ENCODE results near the gene DCAF6. TPM values are rescaled to one million over a fixed set of nuclear protein-coding genes. Genes with fewer than 3 reads are reported as not detected.

DCAF6 gene
- total RNA-seq, 4 donors from 2014 or later: 31.9 to 57.7 (median 50.4) TPM

GRCh38 chr1:167993720-167994119 is 57.2 kb downstream of the DCAF6 start:
- TF ChIP-seq POLR2A (IDR thresholded peaks at IDR 0.05): no peak
- TF ChIP-seq, protein P1, sequence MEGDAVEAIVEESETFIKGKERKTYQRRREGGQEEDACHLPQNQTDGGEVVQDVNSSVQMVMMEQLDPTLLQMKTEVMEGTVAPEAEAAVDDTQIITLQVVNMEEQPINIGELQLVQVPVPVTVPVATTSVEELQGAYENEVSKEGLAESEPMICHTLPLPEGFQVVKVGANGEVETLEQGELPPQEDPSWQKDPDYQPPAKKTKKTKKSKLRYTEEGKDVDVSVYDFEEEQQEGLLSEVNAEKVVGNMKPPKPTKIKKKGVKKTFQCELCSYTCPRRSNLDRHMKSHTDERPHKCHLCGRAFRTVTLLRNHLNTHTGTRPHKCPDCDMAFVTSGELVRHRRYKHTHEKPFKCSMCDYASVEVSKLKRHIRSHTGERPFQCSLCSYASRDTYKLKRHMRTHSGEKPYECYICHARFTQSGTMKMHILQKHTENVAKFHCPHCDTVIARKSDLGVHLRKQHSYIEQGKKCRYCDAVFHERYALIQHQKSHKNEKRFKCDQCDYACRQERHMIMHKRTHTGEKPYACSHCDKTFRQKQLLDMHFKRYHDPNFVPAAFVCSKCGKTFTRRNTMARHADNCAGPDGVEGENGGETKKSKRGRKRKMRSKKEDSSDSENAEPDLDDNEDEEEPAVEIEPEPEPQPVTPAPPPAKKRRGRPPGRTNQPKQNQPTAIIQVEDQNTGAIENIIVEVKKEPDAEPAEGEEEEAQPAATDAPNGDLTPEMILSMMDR (IDR thresholded peaks at IDR 0.05): no peak
- DNase-seq (ENCODE audit: low spot score in 2 of 2): no peak
- WGBS, 2 donors: 70 to 100% methylated on average over 2 of the region's 2 CpGs
- no peak overlapping the region for H3K4me3 ChIP-seq (ENCODE audit: low read depth, poor library complexity, severe bottlenecking)
- intact Hi-C loops (cut with DNase I; ENCODE audit: low total_unique reads): no loop called here

DNA sequence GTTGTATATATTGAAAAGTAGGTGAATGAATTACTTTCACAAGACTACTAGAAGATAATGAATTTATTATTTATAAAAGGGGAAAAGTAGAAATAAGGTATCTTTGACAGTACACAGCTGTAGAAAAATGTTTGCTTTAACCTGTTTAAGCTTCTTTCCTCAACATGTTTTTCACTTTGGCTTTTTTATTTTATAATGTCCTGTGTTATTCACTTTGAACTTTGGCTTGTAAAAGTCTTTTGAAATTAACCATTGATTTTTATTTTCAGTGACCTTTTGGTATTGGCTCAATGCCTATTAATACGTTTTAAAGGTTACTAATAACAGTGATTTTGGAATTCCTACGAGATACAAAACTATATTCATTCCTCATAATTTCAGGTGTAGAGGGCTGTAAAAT is 58.1 kb downstream of the DCAF6 start:
- H3K4me3 ChIP-seq (ENCODE audit: low read depth, poor library complexity, severe bottlenecking): no peak overlapping the region
- intact Hi-C loops (cut with DNase I; ENCODE audit: low total_unique reads): no loop called here
- TF ChIP-seq, protein P1 (IDR thresholded peaks at IDR 0.05): no peak
- TF ChIP-seq POLR2A (IDR thresholded peaks at IDR 0.05): no peak
- no peak for DNase-seq (ENCODE audit: low spot score in 2 of 2)
- WGBS, 2 donors: 69 to 73% methylated on average over 2 of the region's 2 CpGs

DNA sequence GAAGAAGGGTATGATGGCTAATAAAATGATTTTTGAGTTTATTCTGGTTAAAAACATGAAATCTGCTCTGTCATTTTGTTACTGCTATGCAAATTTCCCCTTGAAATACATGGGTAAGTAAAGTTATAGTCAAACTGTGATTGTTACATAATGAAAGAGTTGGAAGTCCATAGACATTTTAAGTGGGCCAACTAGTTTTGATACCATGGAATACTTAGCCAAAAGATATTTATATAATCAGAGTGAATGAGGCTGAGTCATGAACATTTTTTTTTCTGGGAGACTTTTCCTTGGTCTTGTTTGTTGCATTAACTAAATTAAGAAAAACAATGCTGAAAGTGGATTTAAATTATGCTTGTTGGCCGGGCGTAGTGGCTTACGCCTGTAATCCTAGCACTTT is 58.6 kb downstream of the DCAF6 start:
- no peak for DNase-seq (ENCODE audit: low spot score in 2 of 2)
- no peak for TF ChIP-seq POLR2A (IDR thresholded peaks at IDR 0.05)
- WGBS, 2 donors: 66 to 70% methylated on average over 3 of the region's 3 CpGs
- intact Hi-C loops (cut with DNase I; ENCODE audit: low total_unique reads): no loop called here
- H3K4me3 ChIP-seq (ENCODE audit: low read depth, poor library complexity, severe bottlenecking): no peak overlapping the region

GRCh38 chr1:167996266-167996665 is 59.8 kb downstream of the DCAF6 start:
- WGBS, 2 donors: 93 to 95% methylated on average over 3 of the region's 3 CpGs
- intact Hi-C loops (cut with DNase I; ENCODE audit: low total_unique reads): no loop called here

DNA sequence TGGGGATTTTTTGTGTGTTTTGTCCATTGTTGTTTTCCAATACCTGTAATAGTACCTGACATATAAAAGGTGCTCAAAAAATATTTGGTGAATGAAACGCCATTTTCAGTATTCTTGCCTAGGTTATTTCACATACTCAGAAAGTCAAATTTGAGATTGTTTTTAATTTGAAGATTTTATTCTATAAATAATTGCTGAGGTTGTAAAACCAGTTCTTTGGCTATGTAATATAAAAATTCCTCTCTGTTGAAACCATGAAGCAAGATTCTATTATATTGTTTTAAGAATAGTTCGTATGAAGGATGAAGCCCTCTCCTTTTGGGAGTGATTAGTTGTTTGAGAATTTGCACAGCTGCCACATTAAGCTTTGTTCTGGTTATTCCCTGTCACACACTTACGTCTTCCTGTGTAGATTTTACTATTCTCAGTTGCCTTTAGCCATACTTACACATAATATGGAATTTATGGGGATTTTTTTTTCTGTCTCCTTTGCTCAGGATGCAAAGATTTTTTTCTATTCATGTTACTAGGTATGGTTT is 60.6 kb downstream of the DCAF6 start:
- TF ChIP-seq, protein P1 (IDR thresholded peaks at IDR 0.05): no peak
- TF ChIP-seq POLR2A (IDR thresholded peaks at IDR 0.05): no peak
- no peak for DNase-seq (ENCODE audit: low spot score in 2 of 2)
- intact Hi-C loops (cut with DNase I; ENCODE audit: low total_unique reads): no loop called here
- no peak overlapping the region for H3K4me3 ChIP-seq (ENCODE audit: low read depth, poor library complexity, severe bottlenecking)
- 69 to 81% methylated on average over 3 of the region's 3 CpGs for WGBS, 2 donors

More at GRCh38 chr1:167996266-167996665, 59.8 kb downstream of the DCAF6 start:
- no peak for DNase-seq (ENCODE audit: low spot score in 2 of 2)
- TF ChIP-seq, protein P1 (IDR thresholded peaks at IDR 0.05): no peak
- TF ChIP-seq POLR2A (IDR thresholded peaks at IDR 0.05): no peak
- H3K4me3 ChIP-seq (ENCODE audit: low read depth, poor library complexity, severe bottlenecking): no peak overlapping the region

- TF ChIP-seq, protein P1 (IDR thresholded peaks at IDR 0.05): no peak
- no peak for TF ChIP-seq POLR2A (IDR thresholded peaks at IDR 0.05)
- intact Hi-C loops (cut with DNase I; ENCODE audit: low total_unique reads): no loop called here
- no peak overlapping the region for H3K4me3 ChIP-seq (ENCODE audit: low read depth, poor library complexity, severe bottlenecking)
- DNase-seq (ENCODE audit: low spot score in 2 of 2): no peak
- WGBS, 2 donors: 81 to 86% methylated on average over 3 of the region's 3 CpGs
Measured at GRCh38 chr1:167999877-168000276, 63.4 kb downstream of the DCAF6 start.

Measured in lower leg skin (tissue), 4 donors.